Ureter (tissue), 1 donor: ENCODE results near the gene IQCK. TPM values are rescaled to one million over a fixed set of nuclear protein-coding genes. Genes with fewer than 3 reads are reported as not detected.

Experiments used
- DNase-seq: peaks from one replicate; pipeline ENCODE4 v3.0.0-alpha.2; 2020; ENCODE audit warnings: low spot score
- total RNA-seq: library from RNA; stranded (reverse); gene quantifications from one replicate; pipeline ENCODE4 v1.2.4, GENCODE V29; 2023
- donor health status: DM: yes; HTN: yes; CAD: no.

IQCK gene
- total RNA-seq, 1 donor from 2014 or later: 33.2 TPM

DNA sequence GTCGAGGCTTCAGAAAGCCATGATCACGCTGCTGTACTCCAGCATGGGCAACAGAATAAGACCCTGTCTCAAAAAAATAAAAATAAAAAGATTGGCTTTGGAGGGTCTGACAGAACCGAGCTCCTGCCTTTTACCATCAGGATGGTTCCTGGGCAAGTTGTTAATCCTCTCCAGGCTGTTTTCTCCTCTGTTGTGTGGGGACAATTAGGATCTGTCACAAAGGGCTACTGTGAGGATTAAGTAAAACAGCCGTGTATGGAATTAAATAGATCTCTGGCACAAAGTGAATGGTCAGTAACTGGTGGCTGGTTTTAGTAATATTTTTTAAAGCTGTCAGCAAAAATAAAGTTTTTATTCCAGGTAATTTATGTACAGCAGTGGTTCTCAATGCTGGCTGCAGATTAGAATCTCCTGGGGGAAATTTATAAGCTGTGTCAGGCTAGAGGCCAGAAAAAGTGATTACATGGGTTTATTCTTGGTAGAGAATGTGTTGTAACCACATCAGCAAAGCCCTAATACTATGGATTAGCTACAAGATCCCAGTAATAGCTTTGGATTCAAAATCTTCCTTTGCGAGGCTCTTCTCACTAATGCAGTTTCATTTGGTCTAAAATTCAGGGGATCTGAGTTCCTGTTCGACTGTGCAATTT, 119.4 kb downstream of the IQCK start:
- DNase-seq: no peak

DNA sequence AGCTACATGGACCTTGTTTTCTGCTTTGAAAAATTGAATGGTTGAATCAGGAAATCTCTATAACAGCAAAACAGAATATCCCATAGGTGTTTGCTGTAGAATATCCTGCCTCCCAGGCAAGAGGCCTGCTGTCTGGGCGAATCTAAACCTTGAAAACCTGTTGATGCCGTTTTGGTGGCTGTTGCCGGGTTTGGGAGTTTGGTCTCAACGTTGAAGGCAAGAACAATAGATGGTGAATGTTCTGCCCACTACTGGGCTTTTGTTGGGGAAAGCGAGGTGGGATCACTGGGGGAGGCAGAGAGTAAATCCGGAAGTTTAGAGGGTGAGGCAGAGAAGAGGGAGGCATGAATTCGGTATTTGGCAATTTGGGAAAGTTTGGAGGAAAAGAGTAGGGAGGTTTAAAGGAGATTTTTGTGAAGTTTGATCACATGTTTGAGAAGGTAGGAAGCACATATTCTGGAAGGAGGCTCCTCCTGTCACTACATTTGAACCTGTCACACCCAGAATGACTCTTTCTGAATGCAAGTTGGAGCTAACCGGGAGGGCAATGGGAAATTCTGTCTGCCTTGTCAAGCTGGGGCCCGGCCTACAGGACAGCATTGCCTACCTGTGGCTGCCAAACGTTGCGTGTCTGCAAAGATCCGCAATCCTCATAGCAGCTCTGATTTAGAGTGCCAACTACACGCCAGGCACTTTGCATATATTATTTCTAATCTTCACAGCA, 120.1 kb downstream of the IQCK start:
- DNase-seq: no peak

DNA sequence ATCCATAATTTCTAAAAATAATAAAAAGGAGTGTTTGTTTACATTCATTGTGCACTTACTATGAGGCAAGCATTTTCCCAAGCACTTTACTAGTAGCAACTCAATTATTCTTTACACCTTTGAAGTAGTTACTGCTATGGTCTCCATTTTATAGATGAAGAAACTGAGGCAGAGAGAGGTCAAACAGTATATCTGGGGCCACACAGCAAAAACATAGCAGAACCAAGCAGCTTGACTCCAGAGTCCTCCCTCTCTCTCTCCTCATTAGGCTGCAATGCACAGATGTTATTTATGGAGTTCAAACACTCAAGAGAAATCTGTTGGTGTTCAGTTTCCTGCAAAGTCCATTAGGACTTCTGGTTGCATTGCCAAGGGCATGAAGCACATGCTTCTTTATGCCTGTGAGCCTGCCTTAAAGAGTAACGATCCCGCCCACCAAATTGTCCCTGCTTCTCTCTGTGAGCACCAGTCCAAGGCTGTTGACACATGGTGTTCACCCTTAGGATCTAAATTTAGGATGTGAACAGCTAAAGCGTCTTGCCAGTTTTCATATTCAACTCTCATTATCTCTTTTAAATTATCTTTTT, 122.5 kb downstream of the IQCK start:
- DNase-seq: no peak

DNA sequence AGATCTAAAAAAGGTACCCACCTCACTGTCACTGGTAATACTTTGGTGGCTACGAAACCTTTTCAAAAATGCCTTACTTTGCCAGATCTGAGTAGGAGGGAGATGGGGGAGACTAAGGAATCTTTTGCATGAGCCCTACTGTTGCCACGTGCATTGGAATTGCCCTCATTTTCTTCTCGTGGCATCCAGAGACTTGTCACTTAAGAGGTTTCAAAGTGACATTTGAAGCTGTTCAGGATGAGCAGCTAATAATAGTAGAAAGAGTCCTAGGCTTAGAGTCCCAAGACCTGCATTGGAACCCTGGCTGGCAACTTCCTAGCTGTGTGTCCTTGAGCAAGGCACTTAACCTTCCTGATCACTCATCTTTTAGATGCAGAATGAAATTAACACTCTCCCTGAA, 123.1 kb downstream of the IQCK start:
- DNase-seq: no peak

GRCh38 chr16:19842426-19843157, 124.5 kb downstream of the IQCK start:
- no peak for DNase-seq

- no peak for DNase-seq
Measured at GRCh38 chr16:19843371-19843770, 125.3 kb downstream of the IQCK start.

- no peak for DNase-seq
Measured at GRCh38 chr16:19844945-19845641, 127.0 kb downstream of the IQCK start.

DNA sequence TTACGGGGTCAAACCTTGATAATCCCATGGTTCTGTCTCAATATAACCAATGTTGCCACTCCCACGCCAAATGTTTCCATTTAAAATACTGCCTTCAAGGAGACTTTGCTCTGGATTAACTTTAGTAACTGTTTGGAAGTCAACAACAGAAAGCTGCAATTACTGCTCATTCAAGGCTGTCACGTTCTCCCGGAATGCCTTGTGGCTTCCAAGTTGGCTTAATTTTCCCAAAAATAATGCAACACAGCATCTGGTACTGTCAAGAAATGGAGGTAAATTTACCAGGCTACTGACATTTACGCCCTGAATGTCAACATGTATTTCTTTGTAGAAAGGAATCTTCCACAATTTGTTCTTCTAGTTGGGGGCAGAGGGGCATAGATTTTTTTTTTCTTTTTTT, 128.4 kb downstream of the IQCK start:
- no peak for DNase-seq

DNA sequence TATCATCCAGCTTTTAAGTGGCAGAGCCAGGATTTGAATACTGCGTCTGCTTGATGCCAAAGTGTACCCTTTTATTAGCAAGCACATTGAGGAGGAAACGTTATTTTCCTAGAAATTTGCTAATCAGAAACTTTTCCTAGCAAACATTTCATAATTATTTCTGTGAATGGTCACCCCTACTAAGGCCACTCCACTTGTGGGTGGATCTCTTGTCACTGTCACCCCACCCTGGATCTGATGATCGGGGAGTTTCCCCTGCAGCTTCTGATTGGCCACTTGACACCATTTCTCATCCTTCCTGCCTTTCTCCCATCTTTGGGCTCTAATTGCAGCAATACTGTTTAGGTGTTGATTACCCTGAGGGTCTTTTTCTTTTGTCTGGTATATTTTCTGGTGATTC, 130.7 kb downstream of the IQCK start:
- DNase-seq: no peak

DNA sequence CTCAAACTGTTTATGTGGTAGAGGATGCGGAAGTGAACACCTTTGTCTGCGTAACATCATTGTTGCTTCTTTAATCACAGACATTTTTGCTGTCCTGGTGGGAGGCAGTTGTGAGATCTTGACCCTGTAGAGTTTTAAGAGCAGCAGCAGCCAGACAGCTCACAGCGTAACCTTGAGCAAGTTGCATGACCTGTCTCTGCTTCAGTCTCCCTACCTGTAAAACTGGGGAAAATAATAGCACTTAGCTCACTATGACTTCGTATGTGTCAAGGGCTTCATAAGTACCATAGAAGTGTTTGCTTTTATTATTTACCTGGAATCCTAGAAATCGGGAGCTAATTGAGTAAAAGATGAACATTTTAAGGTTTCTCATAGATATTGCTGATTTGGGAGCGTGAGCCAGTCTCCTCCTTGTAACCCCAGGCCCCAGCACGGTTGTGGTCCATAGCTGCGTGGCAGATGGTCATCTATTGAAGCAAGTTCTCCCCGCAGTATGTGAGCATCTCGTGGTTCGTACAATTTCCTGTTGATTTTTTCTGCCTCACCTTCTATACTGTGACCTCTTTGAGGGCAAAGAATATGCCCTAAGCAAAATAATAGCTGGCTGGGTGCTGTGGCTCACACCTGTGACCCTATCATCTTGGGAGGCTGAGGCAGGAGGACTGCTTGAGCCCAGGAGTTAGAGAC, 132.2 kb downstream of the IQCK start:
- DNase-seq: no peak

DNA sequence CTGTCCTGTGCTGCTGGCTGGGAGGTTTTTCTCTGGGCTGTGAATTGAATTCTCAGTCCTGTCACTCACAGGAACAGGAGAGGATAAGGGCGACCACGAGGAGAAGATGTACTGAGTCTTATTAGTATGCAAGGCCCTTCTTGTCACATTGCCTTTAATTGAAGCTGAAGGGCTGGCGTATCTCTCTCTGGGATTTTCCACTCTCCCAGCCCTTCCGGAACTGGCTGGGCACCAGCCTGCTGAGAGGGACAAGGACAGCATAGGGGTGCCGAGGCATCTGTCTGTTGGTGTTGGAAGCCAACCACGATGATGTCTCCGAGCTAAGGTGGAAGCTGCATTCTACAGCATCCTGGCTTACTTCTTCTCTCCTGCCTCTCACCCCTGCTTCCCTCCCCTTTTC, 133.4 kb downstream of the IQCK start:
- no peak for DNase-seq

GRCh38 chr16:19853132-19853741, 135.2 kb downstream of the IQCK start:
- no peak for DNase-seq

DNA sequence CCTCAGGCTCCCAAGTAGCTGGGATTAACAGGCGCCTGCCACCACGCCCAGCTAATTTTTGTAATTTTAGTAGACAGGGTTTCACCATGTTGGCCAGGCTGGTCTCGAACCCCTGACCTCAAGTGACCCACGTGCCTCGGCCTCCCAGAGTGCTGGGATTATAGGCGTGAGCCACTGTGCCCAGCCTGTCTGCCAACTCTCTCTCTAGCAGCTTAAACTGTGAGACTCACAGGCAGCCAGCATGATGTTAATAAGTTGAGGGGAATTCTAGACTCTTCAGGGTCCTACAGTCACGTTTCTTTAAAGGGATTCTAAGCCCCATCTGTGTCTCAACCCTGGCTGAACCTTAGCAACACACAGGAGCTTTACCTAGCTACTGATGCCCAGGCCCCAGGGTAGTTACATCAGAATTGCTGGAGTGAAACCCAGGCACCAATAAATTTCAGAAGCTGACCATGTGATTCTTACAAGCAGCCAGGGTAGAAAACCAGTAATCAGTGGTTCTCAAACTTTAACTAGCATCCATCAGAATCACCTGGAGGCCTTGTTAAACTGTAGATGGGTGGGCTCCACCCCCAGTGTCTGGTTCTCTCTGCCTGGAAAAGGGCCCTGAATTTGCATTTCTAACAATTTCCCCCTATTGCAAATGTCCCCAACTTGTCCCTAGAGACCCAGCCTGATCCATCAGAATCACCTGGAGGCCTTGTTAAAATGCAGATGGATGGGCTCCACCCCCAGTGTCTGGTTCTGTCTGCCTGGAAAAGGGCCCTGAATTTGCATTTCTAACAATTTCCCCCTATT, 135.9 kb downstream of the IQCK start:
- DNase-seq: no peak

DNA sequence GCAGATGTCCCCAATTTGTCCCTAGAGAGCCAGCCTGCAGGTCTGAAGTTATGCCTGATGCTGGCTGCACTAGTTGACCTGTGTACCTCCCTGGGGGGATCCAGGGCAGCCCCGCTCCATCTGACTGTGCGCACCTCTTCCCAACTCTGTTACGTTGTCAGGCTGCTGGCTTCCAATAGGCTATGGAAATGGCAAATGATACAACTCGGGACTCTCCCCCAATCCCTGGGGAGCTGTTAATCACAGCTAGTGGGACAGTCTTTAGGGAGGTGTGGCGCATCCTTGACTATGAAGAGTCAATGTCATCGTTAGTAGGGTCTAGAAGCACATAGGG, 136.4 kb downstream of the IQCK start:
- DNase-seq: no peak

GRCh38 chr16:19856120-19856519, 138.0 kb downstream of the IQCK start:
- no peak for DNase-seq

DNA sequence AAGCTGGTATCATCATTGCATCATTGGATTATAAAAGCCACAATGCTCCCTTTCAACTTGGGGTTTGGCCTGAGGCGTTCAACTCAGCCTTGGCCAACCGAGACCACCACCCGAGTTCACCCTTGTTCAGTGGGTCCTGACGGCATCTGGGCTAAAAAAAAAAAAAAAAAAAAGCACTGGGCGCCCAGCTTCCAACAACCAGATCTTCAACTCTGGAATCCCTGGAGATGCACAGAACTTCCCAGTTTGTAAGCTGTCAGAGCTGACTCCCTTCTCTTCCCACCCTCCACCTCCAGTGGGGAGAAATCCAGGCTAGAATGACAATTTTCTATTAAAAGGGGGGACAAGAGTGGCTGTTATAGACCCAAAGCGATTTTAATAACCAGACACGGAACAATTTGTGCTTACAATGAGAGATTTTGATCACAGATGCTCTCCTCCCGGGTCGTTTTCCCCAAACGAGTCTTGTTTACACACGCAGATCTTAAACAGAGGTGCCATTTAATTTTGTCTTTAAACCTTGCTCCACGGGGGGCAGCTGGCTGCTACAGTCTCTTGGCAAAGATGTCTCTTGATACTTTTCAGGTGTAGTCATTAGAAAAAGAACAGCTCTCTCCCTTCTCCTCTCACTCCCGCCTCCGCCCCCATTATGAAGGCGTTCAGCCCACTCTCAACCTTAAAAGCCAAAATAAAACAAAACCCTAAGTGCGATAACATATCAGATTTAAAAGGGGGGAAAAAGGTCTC, 139.7 kb downstream of the IQCK start:
- DNase-seq: no peak

- DNase-seq: no peak
Measured at GRCh38 chr16:19858340-19859018, 140.4 kb downstream of the IQCK start.

- no peak for DNase-seq
Measured at GRCh38 chr16:19859166-19859565, 141.1 kb downstream of the IQCK start.

DNA sequence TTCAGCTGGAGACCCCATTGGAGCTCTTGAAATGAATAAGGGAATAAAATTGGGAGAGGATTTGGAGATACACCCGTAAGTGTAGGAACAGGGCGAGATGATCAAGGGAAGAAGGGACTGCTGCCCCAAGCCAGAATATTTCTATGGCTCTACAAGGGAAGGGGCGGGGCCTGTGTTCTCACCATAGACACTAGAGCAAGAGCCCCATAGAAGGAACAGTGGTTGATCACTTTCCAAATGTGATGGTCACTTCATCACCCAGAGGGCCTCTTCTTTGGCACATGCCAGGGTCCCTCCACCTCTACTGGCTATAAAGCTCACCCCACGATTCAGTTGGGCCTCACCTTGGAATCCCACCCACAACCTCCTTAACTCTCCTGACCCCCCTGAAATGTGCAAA, 141.5 kb downstream of the IQCK start:
- no peak for DNase-seq
